WTC11 (cell line): ENCODE data around the gene RAI1. TPM values are rescaled to one million over a fixed set of nuclear protein-coding genes. Genes with fewer than 3 reads are reported as not detected.

Experiments
- ATAC-seq: fragments of 200-7000 bp; cut with Tn5 transposase; 2 replicates; pipeline ENCODE4 v1.10.0; 2021; ENCODE audit warnings: mild to moderate bottlenecking, moderate library complexity
- CTCF ChIA-PET: fragments of 300-600 bp; sonication (Branson Sonifier 250); formaldehyde crosslinking; loops from one replicate; lab custom pipeline; 2021; ENCODE audit warnings: antibody characterized with exemption; lab: Charles Lee
- POLR2A ChIA-PET: fragments of 350-600 bp; sonication (Branson Sonifier 250); formaldehyde crosslinking; loops from one replicate; lab custom pipeline; 2021; ENCODE audit warnings: antibody characterized with exemption; lab: Charles Lee
- DNase-seq: peaks from one replicate; pipeline ENCODE4 v3.0.0; 2021; ENCODE audit warnings: low spot score
- H3K27ac Mint-ChIP-seq: 2 replicates; pipeline ENCODE4 v1.8.0; 2021; ENCODE audit warnings: mixed read lengths
- H3K27me3 Mint-ChIP-seq: 2 replicates; pipeline ENCODE4 v1.8.0; 2021; ENCODE audit warnings: low read depth, mild to moderate bottlenecking, moderate library complexity, mixed read lengths
- H3K36me3 Mint-ChIP-seq: 2 replicates; pipeline ENCODE4 v1.8.0; 2021; ENCODE audit warnings: mixed read lengths
- H3K4me1 Mint-ChIP-seq: 2 replicates; pipeline ENCODE4 v1.8.0; 2022; ENCODE audit warnings: mixed read lengths
- H3K4me3 Mint-ChIP-seq: 2 replicates; pipeline ENCODE4 v1.8.0; 2021; ENCODE audit warnings: mild to moderate bottlenecking, moderate library complexity, mixed read lengths
- H3K9me3 Mint-ChIP-seq: 2 replicates; pipeline ENCODE4 v1.8.0; 2021; ENCODE audit warnings: mixed read lengths
- CREM ChIP-seq: sonication (generic); formaldehyde crosslinking; IDR thresholded peaks from 2 replicates; pipeline ENCODE4 v1.8.1; 2022; ENCODE audit warnings: mild to moderate bottlenecking, missing genetic modification reagents, moderate library complexity
- GTF2I ChIP-seq: fragments of 250-450 bp; sonication (Bioruptor Pico); conservative IDR thresholded peaks from 2 replicates; pipeline ENCODE4 v1.4.0; 2021; ENCODE audit warnings: mild to moderate bottlenecking
- ZBTB21 ChIP-seq: sonication (generic); formaldehyde crosslinking; IDR thresholded peaks from 2 replicates; pipeline ENCODE4 v1.8.1; 2023; ENCODE audit warnings: mild to moderate bottlenecking, missing genetic modification reagents, borderline replicate concordance
- ZNF263 ChIP-seq: sonication (generic); formaldehyde crosslinking; IDR thresholded peaks from 2 replicates; pipeline ENCODE4 v1.8.1; 2022; ENCODE audit warnings: low read depth, mild to moderate bottlenecking, moderate library complexity, missing genetic modification reagents
- total RNA-seq: library from RNA; stranded (reverse); gene quantifications from 3 replicates; pipeline ENCODE4 v1.2.3, GENCODE V29; 2021
- TF ChIP-seq, protein P1 (sequence below): sonication (generic); formaldehyde crosslinking; IDR thresholded peaks from 2 replicates; pipeline ENCODE4 v1.8.0; 2023; ENCODE audit warnings: mild to moderate bottlenecking, missing genetic modification reagents
- TF ChIP-seq, protein P2 (sequence below): sonication (generic); formaldehyde crosslinking; conservative IDR thresholded peaks from 2 replicates; pipeline ENCODE4 v1.8.1; 2022; ENCODE audit warnings: mild to moderate bottlenecking, missing genetic modification reagents
- TF ChIP-seq, protein P3 (sequence below): sonication (generic); formaldehyde crosslinking; IDR thresholded peaks from 2 replicates; pipeline ENCODE4 v1.8.0; 2022; ENCODE audit warnings: mild to moderate bottlenecking, missing genetic modification reagents
- TF ChIP-seq, protein P4 (sequence below): sonication (generic); formaldehyde crosslinking; IDR thresholded peaks from 2 replicates; pipeline ENCODE4 v1.8.1; 2023; ENCODE audit warnings: mild to moderate bottlenecking, missing genetic modification reagents, borderline replicate concordance
- TF ChIP-seq, protein P5 (sequence below): fragments of 250-450 bp; sonication (Bioruptor Pico); IDR thresholded peaks from 2 replicates; pipeline ENCODE4 v1.9.0; 2021; ENCODE audit warnings: mild to moderate bottlenecking, borderline replicate concordance

Gene RAI1
- total RNA-seq, 1 experiment from 2014 or later = 12.7 TPM

DNA sequence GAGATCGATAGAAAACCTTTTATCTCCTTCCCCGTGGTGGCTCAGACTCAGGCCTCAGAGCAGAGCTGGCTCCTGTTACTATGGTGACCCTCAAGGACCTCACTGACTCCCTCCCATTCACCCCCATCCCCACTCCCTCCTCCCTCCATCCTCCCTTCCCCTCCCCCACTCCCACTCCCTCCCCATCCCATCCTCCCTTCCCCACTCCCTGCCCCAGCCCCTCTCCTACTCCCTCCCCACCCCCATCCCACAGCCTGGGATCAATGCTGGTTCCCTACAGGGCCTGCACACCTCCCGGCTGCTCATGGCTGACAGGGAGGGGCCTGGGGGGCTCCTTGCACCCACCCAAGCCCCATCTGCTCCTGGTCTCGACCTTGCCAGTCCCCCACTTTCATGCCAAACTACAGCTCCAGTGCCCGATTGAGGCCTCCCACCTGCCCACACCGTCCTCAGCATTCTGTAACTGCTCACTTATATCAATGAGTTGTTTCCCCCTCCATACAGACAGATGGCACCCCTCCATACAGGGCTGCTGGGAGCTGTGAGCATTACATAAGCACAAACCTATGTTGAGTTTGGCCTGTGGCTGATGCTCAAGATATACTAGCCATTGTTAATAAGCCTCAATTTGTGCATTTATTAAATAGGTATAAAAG lies 11.6 kb upstream of the RAI1 start (continued):
- TF ChIP-seq, protein P1, sequence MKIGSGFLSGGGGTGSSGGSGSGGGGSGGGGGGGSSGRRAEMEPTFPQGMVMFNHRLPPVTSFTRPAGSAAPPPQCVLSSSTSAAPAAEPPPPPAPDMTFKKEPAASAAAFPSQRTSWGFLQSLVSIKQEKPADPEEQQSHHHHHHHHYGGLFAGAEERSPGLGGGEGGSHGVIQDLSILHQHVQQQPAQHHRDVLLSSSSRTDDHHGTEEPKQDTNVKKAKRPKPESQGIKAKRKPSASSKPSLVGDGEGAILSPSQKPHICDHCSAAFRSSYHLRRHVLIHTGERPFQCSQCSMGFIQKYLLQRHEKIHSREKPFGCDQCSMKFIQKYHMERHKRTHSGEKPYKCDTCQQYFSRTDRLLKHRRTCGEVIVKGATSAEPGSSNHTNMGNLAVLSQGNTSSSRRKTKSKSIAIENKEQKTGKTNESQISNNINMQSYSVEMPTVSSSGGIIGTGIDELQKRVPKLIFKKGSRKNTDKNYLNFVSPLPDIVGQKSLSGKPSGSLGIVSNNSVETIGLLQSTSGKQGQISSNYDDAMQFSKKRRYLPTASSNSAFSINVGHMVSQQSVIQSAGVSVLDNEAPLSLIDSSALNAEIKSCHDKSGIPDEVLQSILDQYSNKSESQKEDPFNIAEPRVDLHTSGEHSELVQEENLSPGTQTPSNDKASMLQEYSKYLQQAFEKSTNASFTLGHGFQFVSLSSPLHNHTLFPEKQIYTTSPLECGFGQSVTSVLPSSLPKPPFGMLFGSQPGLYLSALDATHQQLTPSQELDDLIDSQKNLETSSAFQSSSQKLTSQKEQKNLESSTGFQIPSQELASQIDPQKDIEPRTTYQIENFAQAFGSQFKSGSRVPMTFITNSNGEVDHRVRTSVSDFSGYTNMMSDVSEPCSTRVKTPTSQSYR (CRISPR knock-in tag) = no peak
- TF ChIP-seq, all 79 proteins: peak for 0

DNA sequence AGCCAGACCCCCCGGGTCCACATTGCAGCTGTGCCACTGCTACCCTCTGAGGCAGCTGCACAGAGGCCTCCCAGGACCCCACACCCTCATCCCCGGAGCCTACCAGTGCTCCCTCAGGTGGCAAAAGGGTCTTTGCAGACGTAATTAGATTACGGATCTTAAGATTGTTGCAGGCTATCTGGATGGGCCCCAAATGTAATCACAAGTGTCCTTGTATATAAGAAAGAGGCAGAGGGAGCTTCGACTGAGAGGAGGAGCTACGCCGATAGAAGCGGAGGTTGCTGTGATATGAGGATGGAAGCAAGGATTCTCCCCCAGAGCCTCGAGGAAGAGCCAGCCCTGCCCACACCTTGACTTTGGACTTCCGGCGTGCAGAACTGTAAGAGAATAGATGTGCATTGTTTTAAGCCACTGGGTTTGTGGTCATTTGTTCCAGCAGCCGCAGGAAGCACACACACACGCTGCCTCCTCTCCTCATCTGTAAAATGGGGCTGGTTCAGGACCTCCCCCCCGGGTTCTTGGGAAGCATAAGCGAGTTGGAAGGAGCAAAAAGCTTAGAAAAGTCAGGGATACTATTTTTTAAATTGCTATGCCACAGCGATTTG lies 10.5 kb upstream of the RAI1 start:
- H3K27me3 Mint-ChIP-seq = peaks cover 41% of the 10 kb centered on the region
- ChIA-PET POLR2A (no interaction called here), CTCF (interaction anchor here (0.8 to 1.2 kb wide), 2 partner anchors 11 to 190 kb away, joined by 3 read pairs; no protein-coding TSS in a partner anchor)
- ATAC-seq = no peak
- H3K4me1 Mint-ChIP-seq = peaks cover 33% of the 10 kb centered on the region
- no peak overlapping the region for H3K4me3 Mint-ChIP-seq
- no peaks in the 10 kb centered on the region for H3K36me3 Mint-ChIP-seq
- TF ChIP-seq, protein P2, sequence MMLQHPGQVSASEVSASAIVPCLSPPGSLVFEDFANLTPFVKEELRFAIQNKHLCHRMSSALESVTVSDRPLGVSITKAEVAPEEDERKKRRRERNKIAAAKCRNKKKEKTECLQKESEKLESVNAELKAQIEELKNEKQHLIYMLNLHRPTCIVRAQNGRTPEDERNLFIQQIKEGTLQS (CRISPR knock-in tag) = no peak
- TF ChIP-seq ZNF263 (CRISPR knock-in tag) (no peak), CREM (CRISPR knock-in tag) (no peak), ZBTB21 (CRISPR knock-in tag) (no peak)
- TF ChIP-seq, protein P3, sequence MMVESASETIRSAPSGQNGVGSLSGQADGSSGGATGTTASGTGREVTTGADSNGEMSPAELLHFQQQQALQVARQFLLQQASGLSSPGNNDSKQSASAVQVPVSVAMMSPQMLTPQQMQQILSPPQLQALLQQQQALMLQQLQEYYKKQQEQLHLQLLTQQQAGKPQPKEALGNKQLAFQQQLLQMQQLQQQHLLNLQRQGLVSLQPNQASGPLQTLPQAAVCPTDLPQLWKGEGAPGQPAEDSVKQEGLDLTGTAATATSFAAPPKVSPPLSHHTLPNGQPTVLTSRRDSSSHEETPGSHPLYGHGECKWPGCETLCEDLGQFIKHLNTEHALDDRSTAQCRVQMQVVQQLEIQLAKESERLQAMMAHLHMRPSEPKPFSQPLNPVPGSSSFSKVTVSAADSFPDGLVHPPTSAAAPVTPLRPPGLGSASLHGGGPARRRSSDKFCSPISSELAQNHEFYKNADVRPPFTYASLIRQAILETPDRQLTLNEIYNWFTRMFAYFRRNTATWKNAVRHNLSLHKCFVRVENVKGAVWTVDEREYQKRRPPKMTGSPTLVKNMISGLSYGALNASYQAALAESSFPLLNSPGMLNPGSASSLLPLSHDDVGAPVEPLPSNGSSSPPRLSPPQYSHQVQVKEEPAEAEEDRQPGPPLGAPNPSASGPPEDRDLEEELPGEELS (CRISPR knock-in tag) = no peak
- TF ChIP-seq, protein P4, sequence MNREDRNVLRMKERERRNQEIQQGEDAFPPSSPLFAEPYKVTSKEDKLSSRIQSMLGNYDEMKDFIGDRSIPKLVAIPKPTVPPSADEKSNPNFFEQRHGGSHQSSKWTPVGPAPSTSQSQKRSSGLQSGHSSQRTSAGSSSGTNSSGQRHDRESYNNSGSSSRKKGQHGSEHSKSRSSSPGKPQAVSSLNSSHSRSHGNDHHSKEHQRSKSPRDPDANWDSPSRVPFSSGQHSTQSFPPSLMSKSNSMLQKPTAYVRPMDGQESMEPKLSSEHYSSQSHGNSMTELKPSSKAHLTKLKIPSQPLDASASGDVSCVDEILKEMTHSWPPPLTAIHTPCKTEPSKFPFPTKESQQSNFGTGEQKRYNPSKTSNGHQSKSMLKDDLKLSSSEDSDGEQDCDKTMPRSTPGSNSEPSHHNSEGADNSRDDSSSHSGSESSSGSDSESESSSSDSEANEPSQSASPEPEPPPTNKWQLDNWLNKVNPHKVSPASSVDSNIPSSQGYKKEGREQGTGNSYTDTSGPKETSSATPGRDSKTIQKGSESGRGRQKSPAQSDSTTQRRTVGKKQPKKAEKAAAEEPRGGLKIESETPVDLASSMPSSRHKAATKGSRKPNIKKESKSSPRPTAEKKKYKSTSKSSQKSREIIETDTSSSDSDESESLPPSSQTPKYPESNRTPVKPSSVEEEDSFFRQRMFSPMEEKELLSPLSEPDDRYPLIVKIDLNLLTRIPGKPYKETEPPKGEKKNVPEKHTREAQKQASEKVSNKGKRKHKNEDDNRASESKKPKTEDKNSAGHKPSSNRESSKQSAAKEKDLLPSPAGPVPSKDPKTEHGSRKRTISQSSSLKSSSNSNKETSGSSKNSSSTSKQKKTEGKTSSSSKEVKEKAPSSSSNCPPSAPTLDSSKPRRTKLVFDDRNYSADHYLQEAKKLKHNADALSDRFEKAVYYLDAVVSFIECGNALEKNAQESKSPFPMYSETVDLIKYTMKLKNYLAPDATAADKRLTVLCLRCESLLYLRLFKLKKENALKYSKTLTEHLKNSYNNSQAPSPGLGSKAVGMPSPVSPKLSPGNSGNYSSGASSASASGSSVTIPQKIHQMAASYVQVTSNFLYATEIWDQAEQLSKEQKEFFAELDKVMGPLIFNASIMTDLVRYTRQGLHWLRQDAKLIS (CRISPR knock-in tag) = no peak
- DNase-seq = no peak
- H3K9me3 Mint-ChIP-seq = no peaks in the 10 kb centered on the region
- H3K27ac Mint-ChIP-seq = no peak overlapping the region

DNA sequence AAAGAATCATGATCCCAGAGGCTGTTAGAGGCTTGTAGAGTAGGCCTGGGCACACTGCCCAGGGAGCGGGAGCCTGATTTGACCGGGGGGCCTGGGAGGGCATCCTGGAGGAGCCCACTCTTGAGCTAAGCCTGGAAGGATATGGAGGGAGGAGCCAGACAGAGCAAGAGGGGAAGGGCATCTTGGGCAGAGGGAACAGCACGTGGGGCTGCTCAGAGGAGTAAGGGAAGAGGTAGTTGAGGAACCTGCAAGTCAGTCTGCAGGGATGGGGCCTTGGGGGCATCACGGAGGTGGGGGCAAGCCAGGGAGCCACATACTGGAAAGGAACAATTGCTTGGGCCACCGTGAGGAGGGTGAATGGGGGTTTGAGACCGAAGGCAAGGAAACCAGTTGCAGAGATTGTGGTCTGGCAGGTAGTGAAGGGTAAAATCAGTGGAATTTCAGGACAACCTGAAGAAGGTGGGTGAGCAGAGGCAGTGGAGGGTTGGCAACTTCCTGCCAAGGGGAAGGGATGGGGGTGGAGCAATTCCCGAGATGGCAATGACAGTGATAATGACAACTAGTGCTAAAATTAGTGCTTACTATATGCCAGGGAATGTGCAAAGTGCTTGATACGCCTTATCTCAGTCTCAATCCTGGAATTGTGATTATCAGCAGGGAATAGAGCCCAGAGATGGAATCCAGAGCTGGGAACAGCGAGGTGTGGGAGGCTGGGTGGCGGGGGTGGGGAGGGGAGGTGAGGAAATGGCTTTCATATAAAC lies 9.7 kb upstream of the RAI1 start:
- TF ChIP-seq GTF2I (CRISPR knock-in tag) = peak; percentile 87
- TF ChIP-seq, protein P5, sequence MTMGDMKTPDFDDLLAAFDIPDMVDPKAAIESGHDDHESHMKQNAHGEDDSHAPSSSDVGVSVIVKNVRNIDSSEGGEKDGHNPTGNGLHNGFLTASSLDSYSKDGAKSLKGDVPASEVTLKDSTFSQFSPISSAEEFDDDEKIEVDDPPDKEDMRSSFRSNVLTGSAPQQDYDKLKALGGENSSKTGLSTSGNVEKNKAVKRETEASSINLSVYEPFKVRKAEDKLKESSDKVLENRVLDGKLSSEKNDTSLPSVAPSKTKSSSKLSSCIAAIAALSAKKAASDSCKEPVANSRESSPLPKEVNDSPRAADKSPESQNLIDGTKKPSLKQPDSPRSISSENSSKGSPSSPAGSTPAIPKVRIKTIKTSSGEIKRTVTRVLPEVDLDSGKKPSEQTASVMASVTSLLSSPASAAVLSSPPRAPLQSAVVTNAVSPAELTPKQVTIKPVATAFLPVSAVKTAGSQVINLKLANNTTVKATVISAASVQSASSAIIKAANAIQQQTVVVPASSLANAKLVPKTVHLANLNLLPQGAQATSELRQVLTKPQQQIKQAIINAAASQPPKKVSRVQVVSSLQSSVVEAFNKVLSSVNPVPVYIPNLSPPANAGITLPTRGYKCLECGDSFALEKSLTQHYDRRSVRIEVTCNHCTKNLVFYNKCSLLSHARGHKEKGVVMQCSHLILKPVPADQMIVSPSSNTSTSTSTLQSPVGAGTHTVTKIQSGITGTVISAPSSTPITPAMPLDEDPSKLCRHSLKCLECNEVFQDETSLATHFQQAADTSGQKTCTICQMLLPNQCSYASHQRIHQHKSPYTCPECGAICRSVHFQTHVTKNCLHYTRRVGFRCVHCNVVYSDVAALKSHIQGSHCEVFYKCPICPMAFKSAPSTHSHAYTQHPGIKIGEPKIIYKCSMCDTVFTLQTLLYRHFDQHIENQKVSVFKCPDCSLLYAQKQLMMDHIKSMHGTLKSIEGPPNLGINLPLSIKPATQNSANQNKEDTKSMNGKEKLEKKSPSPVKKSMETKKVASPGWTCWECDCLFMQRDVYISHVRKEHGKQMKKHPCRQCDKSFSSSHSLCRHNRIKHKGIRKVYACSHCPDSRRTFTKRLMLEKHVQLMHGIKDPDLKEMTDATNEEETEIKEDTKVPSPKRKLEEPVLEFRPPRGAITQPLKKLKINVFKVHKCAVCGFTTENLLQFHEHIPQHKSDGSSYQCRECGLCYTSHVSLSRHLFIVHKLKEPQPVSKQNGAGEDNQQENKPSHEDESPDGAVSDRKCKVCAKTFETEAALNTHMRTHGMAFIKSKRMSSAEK (CRISPR knock-in tag) = no peak
- CTCF ChIA-PET = interaction anchor here (1.2 to 1.6 kb wide), 3 partner anchors 9 to 11 kb away, joined by 3 to 4 read pairs (median 4); no protein-coding TSS in a partner anchor
- ATAC-seq (no peak), DNase-seq (no peak)
- peaks cover 44% of the 10 kb centered on the region for H3K27me3 Mint-ChIP-seq
- no peaks in the 10 kb centered on the region for H3K36me3 Mint-ChIP-seq
- POLR2A ChIA-PET = no interaction called here
- H3K27ac Mint-ChIP-seq = no peak overlapping the region
- peaks cover 41% of the 10 kb centered on the region for H3K4me1 Mint-ChIP-seq
- no peaks in the 10 kb centered on the region for H3K9me3 Mint-ChIP-seq
- no peak overlapping the region for H3K4me3 Mint-ChIP-seq
